Measurements from ENCODE around the gene L1TD1. TPM values are rescaled to one million over a fixed set of nuclear protein-coding genes. Genes with fewer than 3 reads are reported as not detected.

L1TD1 gene
- total and polyA plus RNA-seq, 2 of the 13 experiments (the other 11 are each of a cell fraction or from before 2014, with no cell fraction given): not detected

DNA sequence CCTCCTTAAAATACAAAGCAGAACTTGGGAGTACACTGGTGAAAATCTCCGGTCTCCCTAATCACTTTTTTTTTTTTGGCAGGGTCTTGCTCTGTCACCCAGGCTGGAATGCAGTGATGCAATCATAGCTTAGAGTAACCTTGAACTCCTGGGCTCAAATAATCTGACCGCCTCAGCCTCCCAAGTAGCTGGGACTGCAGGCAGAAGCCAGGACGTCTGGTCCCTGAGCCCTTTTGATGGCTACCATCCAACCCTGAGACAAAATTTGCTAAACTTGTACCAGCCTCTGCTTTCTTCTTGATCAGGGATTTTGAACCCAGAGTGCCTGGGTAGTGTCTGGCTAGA lies 4.1 kb downstream of the L1TD1 start (continued):
- no peak for TF ChIP-seq U2AF1 (optimal IDR thresholded peaks at IDR 0.05; ENCODE audit: low read depth, low read length)
- TF ChIP-seq NFE2L1 (CRISPR knock-in tag; IDR thresholded peaks at IDR 0.05; ENCODE audit: borderline replicate concordance): no peak
- TF ChIP-seq, protein P1, sequence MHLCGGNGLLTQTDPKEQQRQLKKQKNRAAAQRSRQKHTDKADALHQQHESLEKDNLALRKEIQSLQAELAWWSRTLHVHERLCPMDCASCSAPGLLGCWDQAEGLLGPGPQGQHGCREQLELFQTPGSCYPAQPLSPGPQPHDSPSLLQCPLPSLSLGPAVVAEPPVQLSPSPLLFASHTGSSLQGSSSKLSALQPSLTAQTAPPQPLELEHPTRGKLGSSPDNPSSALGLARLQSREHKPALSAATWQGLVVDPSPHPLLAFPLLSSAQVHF (CRISPR knock-in tag; IDR thresholded peaks at IDR 0.05): no peak
- TF ChIP-seq, protein P2, sequence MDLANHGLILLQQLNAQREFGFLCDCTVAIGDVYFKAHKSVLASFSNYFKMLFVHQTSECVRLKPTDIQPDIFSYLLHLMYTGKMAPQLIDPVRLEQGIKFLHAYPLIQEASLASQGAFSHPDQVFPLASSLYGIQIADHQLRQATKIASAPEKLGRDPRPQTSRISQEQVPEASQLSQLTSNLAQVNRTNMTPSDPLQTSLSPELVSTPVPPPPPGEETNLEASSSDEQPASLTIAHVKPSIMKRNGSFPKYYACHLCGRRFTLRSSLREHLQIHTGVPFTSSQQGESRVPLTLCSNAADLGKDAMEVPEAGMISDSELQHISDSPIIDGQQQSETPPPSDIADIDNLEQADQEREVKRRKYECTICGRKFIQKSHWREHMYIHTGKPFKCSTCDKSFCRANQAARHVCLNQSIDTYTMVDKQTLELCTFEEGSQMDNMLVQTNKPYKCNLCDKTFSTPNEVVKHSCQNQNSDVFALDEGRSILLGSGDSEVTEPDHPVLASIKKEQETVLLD (CRISPR knock-in tag; IDR thresholded peaks at IDR 0.05; ENCODE audit: low read depth): no peak
- TF ChIP-seq, protein P3, sequence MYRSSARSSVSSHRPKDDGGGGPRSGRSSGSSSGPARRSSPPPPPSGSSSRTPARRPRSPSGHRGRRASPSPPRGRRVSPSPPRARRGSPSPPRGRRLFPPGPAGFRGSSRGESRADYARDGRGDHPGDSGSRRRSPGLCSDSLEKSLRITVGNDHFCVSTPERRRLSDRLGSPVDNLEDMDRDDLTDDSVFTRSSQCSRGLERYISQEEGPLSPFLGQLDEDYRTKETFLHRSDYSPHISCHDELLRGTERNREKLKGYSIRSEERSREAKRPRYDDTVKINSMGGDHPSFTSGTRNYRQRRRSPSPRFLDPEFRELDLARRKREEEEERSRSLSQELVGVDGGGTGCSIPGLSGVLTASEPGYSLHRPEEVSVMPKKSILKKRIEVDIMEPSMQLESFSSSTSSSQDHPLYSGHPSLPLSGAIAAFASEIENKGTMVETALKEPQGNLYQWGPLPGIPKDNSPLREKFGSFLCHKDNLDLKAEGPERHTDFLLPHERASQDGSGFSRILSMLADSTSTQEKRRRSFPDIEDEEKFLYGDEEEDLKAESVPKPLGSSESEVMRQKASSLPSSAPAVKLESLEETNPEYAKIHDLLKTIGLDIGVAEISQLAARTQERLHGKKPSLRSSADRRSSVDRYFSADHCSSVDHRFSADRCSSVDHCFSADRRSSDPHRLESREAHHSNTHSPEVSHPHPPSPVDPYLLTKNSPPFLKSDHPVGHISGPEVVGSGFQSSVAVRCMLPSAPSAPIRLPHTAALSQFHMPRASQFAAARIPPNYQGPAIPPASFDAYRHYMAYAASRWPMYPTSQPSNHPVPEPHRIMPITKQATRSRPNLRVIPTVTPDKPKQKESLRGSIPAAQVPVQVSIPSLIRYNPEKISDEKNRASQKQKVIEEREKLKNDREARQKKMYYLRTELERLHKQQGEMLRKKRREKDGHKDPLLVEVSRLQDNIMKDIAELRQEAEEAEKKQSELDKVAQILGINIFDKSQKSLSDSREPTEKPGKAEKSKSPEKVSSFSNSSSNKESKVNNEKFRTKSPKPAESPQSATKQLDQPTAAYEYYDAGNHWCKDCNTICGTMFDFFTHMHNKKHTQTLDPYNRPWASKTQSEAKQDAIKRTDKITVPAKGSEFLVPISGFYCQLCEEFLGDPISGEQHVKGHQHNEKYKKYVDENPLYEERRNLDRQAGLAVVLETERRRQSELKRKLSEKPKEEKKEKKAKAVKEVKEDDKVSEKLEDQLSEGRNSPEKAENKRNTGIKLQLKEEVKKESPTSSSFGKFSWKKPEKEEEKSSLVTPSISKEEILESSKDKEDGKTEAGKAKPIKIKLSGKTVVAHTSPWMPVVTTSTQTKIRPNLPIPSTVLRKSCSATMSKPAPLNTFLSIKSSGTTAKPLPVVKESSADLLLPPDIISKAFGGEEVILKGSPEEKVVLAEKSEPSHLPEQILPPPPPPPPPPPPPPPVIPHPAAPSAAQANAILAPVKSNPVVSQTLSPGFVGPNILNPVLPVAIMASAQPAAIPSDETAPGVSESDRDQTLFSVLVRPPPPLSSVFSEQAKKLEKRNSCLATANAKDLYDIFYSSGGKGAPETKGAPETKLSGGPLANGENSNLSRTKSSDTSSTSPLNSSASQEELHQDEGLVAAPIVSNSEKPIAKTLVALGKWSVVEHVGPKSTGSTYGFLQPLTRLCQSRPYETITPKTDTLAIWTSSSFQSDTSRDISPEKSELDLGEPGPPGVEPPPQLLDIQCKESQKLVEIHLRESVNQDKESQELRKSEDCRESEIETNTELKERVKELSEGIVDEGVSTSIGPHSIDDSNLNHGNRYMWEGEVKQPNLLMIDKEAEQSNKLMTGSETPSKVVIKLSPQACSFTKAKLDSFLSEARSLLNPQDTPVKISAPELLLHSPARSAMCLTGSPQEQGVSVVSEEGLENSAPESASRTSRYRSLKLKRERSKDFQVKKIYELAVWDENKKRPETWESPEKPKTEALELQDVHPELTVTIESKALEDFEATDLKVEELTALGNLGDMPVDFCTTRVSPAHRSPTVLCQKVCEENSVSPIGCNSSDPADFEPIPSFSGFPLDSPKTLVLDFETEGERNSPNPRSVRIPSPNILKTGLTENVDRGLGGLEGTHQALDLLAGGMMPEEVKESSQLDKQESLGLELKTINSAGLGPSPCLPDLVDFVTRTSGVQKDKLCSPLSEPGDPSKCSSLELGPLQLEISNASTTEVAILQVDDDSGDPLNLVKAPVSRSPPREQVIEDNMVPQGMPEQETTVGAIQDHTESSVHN (CRISPR knock-in tag; IDR thresholded peaks at IDR 0.05): no peak
- no peak for TF ChIP-seq EED (CRISPR knock-in tag; IDR thresholded peaks at IDR 0.05)
- TF ChIP-seq ZFAT (CRISPR knock-in tag; conservative IDR thresholded peaks at IDR 0.05): no peak
- no peak for TF ChIP-seq PHF8 (CRISPR knock-in tag; IDR thresholded peaks at IDR 0.05)
- 0 out of 2 replicates have a peak, but pooled peaks have one; percentile 43 for TF ChIP-seq KLF6 (CRISPR knock-in tag; IDR thresholded peaks at IDR 0.05)
- TF ChIP-seq CC2D1A (CRISPR knock-in tag; IDR thresholded peaks at IDR 0.05): no peak
- TF ChIP-seq HNRNPL (IDR thresholded peaks at IDR 0.05; ENCODE audit: low read depth, low read length): no peak
- TF ChIP-seq, protein P4, sequence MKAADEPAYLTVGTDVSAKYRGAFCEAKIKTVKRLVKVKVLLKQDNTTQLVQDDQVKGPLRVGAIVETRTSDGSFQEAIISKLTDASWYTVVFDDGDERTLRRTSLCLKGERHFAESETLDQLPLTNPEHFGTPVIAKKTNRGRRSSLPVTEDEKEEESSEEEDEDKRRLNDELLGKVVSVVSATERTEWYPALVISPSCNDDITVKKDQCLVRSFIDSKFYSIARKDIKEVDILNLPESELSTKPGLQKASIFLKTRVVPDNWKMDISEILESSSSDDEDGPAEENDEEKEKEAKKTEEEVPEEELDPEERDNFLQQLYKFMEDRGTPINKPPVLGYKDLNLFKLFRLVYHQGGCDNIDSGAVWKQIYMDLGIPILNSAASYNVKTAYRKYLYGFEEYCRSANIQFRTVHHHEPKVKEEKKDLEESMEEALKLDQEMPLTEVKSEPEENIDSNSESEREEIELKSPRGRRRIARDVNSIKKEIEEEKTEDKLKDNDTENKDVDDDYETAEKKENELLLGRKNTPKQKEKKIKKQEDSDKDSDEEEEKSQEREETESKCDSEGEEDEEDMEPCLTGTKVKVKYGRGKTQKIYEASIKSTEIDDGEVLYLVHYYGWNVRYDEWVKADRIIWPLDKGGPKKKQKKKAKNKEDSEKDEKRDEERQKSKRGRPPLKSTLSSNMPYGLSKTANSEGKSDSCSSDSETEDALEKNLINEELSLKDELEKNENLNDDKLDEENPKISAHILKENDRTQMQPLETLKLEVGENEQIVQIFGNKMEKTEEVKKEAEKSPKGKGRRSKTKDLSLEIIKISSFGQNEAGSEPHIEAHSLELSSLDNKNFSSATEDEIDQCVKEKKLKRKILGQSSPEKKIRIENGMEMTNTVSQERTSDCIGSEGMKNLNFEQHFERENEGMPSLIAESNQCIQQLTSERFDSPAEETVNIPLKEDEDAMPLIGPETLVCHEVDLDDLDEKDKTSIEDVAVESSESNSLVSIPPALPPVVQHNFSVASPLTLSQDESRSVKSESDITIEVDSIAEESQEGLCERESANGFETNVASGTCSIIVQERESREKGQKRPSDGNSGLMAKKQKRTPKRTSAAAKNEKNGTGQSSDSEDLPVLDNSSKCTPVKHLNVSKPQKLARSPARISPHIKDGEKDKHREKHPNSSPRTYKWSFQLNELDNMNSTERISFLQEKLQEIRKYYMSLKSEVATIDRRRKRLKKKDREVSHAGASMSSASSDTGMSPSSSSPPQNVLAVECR (CRISPR knock-in tag; IDR thresholded peaks at IDR 0.05; ENCODE audit: borderline replicate concordance): peak; percentile 49; the same call in 1 of the 2 replicates
- no peak for TF ChIP-seq SNAPC2 (CRISPR knock-in tag; IDR thresholded peaks at IDR 0.05)
- TF ChIP-seq ARHGAP35 (CRISPR knock-in tag; IDR thresholded peaks at IDR 0.05; ENCODE audit: borderline replicate concordance): no peak
- no peak for TF ChIP-seq ZNF569 (CRISPR knock-in tag; IDR thresholded peaks at IDR 0.05; ENCODE audit: borderline replicate concordance)
- no peak for TF ChIP-seq CHD4 (IDR thresholded peaks at IDR 0.05; ENCODE audit: borderline replicate concordance, low read length)
